ELR (cell line): ENCODE results near the gene ANKRD1.
"Not testable (repeated sequence)": the region's sequence is repeated elsewhere in the genome, so short reads cannot be mapped to it uniquely, and the experiment has no call there.

Experiments
- DNase-seq: peaks from one replicate; pipeline ENCODE4 v3.0.0-alpha.2; 2015; ENCODE audit warnings: low read depth

The ANKRD1 gene

GRCh38 chr10:90912174-90912573 is 8.7 kb downstream of the ANKRD1 start:
- no peak for DNase-seq

GRCh38 chr10:90911133-90912051 is 9.5 kb downstream of the ANKRD1 start:
- peak; percentile 82 for DNase-seq

GRCh38 chr10:90906596-90906995 is 14.3 kb downstream of the ANKRD1 start:
- DNase-seq: no peak

- no peak for DNase-seq
Measured at GRCh38 chr10:90905925-90906324, 15.0 kb downstream of the ANKRD1 start.

GRCh38 chr10:90896916-90897315 is 24.0 kb downstream of the ANKRD1 start:
- not testable (repeated sequence) for DNase-seq

DNA sequence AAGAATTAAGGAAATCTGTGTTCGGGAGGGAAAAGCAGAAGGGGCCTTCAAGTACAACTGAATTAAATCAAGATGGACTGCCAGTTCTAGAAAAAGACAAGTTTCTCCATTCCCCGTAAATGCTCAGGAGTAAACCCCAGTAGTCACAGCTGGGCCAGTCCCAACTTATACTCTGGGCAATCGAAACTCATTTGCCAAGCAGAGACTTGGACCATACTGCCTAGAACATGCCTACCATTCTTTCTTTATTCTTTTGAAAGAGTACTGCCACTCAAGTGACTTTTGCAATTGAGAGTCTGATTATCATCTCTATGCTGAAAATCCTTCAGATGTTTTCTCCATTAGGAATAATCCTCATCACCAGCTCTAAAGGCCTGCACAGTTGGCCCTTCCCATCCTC is 27.7 kb downstream of the ANKRD1 start:
- DNase-seq: no peak

DNA sequence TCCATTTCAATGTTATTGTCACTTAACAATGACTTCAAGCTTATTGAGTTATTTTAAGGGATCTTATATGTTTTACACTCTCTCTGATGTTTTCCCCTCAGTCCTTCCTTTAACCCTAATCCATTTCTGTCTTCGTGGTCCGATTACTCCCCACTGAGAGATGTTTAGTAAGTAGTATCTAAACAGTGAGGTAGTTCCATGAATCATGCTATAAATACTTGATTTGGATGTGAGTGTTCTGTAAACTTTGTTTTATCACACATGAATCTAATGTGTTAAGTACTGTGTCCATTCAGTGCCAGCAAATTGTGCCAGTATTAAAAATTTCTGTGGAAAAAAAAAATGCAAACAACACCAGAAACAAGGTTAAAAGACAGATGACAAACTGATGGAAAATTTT is 30.5 kb downstream of the ANKRD1 start:
- peak; percentile 48 for DNase-seq

- no peak for DNase-seq
Measured at GRCh38 chr10:90889636-90890035, 31.3 kb downstream of the ANKRD1 start.

GRCh38 chr10:90888387-90888786 is 32.5 kb downstream of the ANKRD1 start:
- no peak for DNase-seq

DNA sequence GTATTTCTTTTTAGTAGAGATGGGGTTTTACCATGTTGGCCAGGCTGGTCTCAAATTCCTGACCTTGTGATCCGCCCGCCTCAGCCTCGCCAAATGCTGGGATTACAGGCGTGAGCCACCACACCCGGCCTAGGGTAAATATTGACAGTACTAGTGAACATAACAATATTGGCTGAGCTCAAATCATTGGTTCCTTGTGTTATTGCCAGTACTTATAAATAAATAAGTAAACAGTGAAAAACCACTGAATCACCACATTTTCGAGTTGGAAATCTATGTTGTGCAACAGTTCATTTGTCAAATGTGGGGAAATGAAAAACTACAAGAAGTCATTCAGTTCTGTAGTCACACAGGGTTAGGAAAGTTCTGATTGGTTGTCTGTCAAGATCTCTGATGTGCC is 33.3 kb downstream of the ANKRD1 start:
- no peak for DNase-seq

DNA sequence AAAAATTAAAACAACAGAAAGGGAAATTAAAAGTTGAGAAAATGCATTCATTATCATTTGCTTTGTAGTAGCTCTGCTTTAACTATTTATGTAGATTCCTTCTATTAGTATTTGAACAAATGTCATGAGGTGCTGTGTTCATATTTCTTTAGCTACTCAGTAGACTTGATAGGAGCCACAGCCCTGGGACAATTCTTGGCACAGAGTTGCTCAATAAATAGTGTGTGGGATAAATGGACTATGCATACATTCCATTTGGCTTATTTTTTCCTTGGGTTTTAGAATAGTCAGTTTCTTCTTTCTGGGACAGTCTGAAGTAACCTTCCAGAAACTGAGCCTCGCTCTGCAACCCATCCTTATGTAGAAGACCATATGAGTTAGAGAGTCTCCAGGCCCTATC is 35.7 kb downstream of the ANKRD1 start:
- peak; percentile 19 for DNase-seq

DNA sequence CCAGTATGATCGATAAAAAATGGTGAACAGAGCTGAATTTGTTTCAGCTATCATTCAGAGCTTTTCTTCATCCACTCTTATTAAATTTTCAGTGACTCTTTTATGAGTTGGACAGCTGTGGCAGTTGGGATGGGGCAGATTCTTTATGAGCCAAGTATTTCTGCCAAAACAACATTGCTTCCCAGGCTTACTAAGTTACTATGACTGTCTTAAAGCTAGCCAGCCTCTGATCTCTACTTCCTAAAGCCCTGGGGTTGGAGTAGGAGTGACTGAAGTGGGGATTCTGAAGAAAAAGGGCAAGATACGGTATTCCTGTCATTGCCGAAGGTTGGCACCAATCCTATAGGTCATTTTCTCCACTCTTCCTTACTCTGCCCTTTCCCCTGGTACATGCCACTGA is 36.5 kb downstream of the ANKRD1 start:
- DNase-seq: no peak

- DNase-seq: peak; percentile 53
Measured at GRCh38 chr10:90880059-90880719, 40.7 kb downstream of the ANKRD1 start.

DNA sequence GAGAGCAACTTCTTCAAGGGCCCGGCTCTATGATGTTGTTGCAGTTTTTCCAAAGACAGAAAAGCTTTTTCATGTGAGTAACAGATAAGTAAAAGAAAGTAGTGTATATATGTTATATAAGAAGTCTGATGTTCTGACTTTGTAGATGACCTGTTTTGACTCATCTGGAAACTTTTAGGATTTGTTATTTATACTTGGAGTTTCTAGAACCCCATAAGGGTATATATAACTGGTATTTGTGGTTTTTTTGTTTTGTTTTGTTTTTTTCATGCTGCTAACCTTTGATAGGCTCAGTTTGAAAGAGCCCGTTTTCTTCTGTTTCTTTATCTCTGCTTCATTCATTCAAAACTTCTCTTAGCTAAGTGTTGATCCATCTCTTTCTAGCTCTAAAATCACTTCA is 41.8 kb downstream of the ANKRD1 start:
- DNase-seq: no peak

DNA sequence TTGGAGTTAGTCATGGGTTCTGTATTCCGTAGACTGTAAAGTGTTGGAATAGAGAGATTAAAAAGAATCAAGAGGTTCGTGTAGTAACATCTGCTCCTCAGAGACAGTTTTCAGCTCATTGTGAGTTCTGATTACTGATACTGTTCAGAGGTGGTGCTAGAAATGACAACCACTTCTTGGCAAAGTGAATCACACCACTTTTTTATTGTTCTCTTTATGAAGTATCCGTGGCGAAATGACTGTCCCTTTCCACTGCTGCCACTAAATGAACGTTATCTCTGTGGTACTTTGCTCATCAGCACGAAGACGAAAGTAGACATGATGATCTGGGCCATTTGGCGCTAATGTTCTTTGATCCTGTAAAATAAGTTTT is 48.3 kb downstream of the ANKRD1 start:
- DNase-seq: peak; percentile 34

GRCh38 chr10:90871766-90872647 is 48.9 kb downstream of the ANKRD1 start, which contains the start of gene RPP30:
RPP30 (plus strand) TSS chr10:90871974; CDS start chr10:90871987, 13 bp downstream.
- DNase-seq: peak; percentile 87

GRCh38 chr10:90871279-90871765 is 49.6 kb downstream of the ANKRD1 start:
- DNase-seq: peak; percentile 87

DNA sequence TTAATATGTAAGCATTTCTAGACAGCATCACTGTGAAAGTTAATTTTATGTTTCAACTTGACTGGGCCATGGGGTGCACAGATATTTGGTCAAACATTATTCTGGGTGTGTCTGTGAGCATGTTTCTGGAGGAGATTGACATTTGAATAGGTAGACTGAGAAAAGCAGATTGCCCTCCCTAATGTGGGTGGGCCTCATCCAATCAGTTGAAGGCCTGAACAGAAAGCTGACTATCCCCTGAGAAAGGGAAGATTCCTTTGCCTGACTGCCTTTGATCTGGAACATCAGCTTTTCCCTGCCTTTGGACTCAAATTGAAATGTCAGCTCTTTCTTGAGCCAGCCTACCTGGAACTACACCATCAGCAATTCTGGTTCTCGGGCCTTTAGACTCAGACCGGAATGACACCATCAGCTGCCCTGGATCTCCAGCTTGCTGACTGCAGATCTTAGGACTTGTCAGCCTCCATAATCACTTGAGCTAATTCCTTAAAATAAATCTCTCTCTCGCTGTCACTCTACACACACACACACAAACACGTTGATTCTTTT is 54.8 kb downstream of the ANKRD1 start:
- DNase-seq: no peak

DNA sequence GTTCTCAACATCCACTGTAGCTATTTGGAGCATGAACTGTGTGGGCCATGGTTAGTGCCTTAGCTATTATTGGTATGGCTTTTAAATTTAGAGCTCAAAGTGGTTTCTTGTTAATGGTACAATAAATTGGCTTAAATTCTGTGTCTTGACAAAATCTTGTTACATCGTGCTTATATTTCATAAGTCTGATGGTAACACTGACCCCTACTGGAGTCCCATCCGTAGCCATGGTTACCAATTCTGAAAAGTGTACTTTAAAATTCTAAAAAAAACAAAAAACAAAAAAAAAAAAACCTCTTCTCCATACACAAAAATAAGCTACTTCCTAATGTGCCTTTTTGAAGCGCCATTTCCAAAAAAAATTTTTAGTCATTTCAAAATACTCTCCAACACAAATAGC is 55.5 kb downstream of the ANKRD1 start:
- peak; percentile 72 for DNase-seq

- DNase-seq: peak; percentile 64
Measured at GRCh38 chr10:90862908-90863514, 57.9 kb downstream of the ANKRD1 start.
